B cell (primary cell): ENCODE data around the gene MAU2. TPM values are rescaled to one million over a fixed set of nuclear protein-coding genes. Genes with fewer than 3 reads are reported as not detected.

Experiments used
- ATAC-seq: fragments of 200-7000 bp; cut with Tn5 transposase; one replicate; pipeline ENCODE4 v1.10.0; 2021; ENCODE audit warnings: low read depth, mild to moderate bottlenecking, moderate number of reproducible peaks, moderate library complexity
- CTCF ChIA-PET: fragments of 350-600 bp; sonication (Branson Sonifier 250); formaldehyde crosslinking; loops from one replicate; lab custom pipeline; 2021; ENCODE audit warnings: antibody characterized with exemption, inconsistent platforms; lab: Charles Lee
- POLR2A ChIA-PET: fragments of 350-600 bp; sonication (Branson Sonifier 250); formaldehyde crosslinking; loops from one replicate; lab custom pipeline; 2021; ENCODE audit warnings: antibody characterized with exemption; lab: Charles Lee
- DNase-seq: peaks from one replicate; pipeline ENCODE4 v3.0.0; 2013
- H2AFZ ChIP-seq: 2 replicates; pipeline ENCODE4 v1.6.1; 2012; ENCODE audit warnings: mild to moderate bottlenecking, low read depth, low read length; ENCODE audit not compliant: insufficient read depth, poor library complexity, severe bottlenecking
- H3K27ac ChIP-seq, 2 donors: 1 replicate in 1 of 2; 2 replicates in 1 of 2; pipeline ENCODE4 v1.5.1; 2012 to 2013; ENCODE audit warnings: low read length in 2 of 2, mild to moderate bottlenecking in 2 of 2, moderate library complexity in 1 of 2
- H3K27me3 ChIP-seq, 4 experiments: fragments of 200-600 bp in 1 of 4; sonication (generic) in 1 of 4; replicated peaks in 1 of 4; 1 replicate in 2 of 4; 2 replicates in 2 of 4; pipeline versions ENCODE4 v1.6.1 to v1.7.0; 2013 to 2016; ENCODE audit warnings: low read length in 3 of 4, mild to moderate bottlenecking in 2 of 4, mixed read lengths in 1 of 4, moderate library complexity in 1 of 4; ENCODE audit not compliant: insufficient read depth in 4 of 4, control insufficient read depth in 3 of 4; ENCODE audit errors: control extremely low read depth in 1 of 4
- H3K36me3 ChIP-seq, 2 experiments: replicated peaks in 1 of 2; 1 replicate in 1 of 2; 2 replicates in 1 of 2; pipeline versions ENCODE4 v1.6.1 to v1.7.1; 2013; ENCODE audit warnings: low read length in 1 of 2; ENCODE audit not compliant: insufficient read depth in 2 of 2, control insufficient read depth in 1 of 2; ENCODE audit errors: control extremely low read depth in 1 of 2, extremely low read depth in 1 of 2
- H3K4me1 ChIP-seq, 2 donors: fragments of 200-600 bp in 1 of 2; sonication (generic) in 1 of 2; 1 replicate in 1 of 2; 2 replicates in 1 of 2; pipeline versions ENCODE4 v1.5.1 to v1.6.1; 2013 to 2017; ENCODE audit warnings: low read length in 2 of 2; ENCODE audit not compliant: control insufficient read depth in 2 of 2, insufficient read depth in 2 of 2
- H3K4me2 ChIP-seq: replicated peaks from 2 replicates; pipeline ENCODE3; 2012; ENCODE audit warnings: mild to moderate bottlenecking, low read depth, low read length; ENCODE audit not compliant: poor library complexity, severe bottlenecking
- H3K4me3 ChIP-seq, 5 experiments: fragments of 200-600 bp in 1 of 5; sonication (generic) in 1 of 5; 1 replicate in 3 of 5; 2 replicates in 2 of 5; pipeline versions ENCODE4 v1.5.1 to v1.7.0; 2011 to 2016; ENCODE audit warnings: low read length in 4 of 5, mild to moderate bottlenecking in 4 of 5, low read depth in 2 of 5, control low read depth in 1 of 5, moderate library complexity in 1 of 5; ENCODE audit not compliant: insufficient read depth in 1 of 5; ENCODE audit errors: control extremely low read depth in 1 of 5, extremely low read depth in 1 of 5
- H3K79me2 ChIP-seq: fragments of 200-600 bp; sonication (generic); one replicate; pipeline ENCODE4 v1.6.0; 2016; ENCODE audit warnings: low read length; ENCODE audit not compliant: control insufficient read depth, insufficient read depth
- H3K9ac ChIP-seq: fragments of 200-600 bp; sonication (generic); 2 replicates; pipeline ENCODE4 v1.6.1; 2017; ENCODE audit warnings: mild to moderate bottlenecking, low read length, moderate library complexity
- H3K9me3 ChIP-seq, 3 donors: one replicate each; pipeline versions ENCODE4 v1.6.1 to v1.7.1; 2013; ENCODE audit warnings: low read length in 2 of 3; ENCODE audit not compliant: control insufficient read depth in 2 of 3, insufficient read depth in 1 of 3; ENCODE audit errors: control extremely low read depth in 1 of 3
- H4K20me1 ChIP-seq: 2 replicates; pipeline ENCODE4 v1.6.0; 2012; ENCODE audit warnings: mild to moderate bottlenecking, low read length; ENCODE audit not compliant: insufficient read depth, control insufficient read depth, poor library complexity, severe bottlenecking
- H3K27ac Mint-ChIP-seq: one replicate; pipeline ENCODE4 v1.8.0; 2021; ENCODE audit warnings: mixed read lengths
- H3K27me3 Mint-ChIP-seq: one replicate; pipeline ENCODE4 v1.8.0; 2021; ENCODE audit warnings: mixed read lengths
- H3K4me1 Mint-ChIP-seq: one replicate; pipeline ENCODE4 v1.8.0; 2021; ENCODE audit warnings: mixed read lengths
- H3K4me3 Mint-ChIP-seq: one replicate; pipeline ENCODE4 v1.8.0; 2021; ENCODE audit warnings: mixed read lengths
- H3K9me3 Mint-ChIP-seq: one replicate; pipeline ENCODE4 v1.8.0; 2022; ENCODE audit warnings: mixed read lengths; ENCODE audit not compliant: insufficient read depth
- CTCF ChIP-seq: fragments of 200-600 bp; IDR thresholded peaks from one replicate; pipeline ENCODE4 v1.8.0; 2022; ENCODE audit warnings: antibody characterized with exemption, mild to moderate bottlenecking
- EZH2 ChIP-seq: IDR thresholded peaks from 2 replicates; pipeline ENCODE4 v1.6.1; 2012; ENCODE audit warnings: borderline replicate concordance, low read depth, mild to moderate bottlenecking, moderate library complexity, low read length; ENCODE audit not compliant: insufficient read depth, poor library complexity, severe bottlenecking
- WGBS: methylation state at CpG from one replicate; pipeline ENCODE4 v1.1.5; 2013; ENCODE audit warnings: missing lambda C conversion rate; ENCODE audit not compliant: insufficient coverage; 5-methylcytosine and 5-hydroxymethylcytosine counted together
- intact Hi-C: fragments of 100-400 bp; cut with micrococcal nuclease; formaldehyde crosslinking; loops from one replicate; pipeline ENCODE4 v1.10.0; 2022
- polyA plus RNA-seq: library from polyadenylated mRNA; depleted of rRNA; stranded (reverse); fragments of >200 nt; gene quantifications from 2 replicates; pipeline ENCODE4 v1.2.3, GENCODE V29; 2012
- total RNA-seq, 2 donors: library from RNA; stranded (reverse); fragments of 120-200 nt in 1 of 2; gene quantifications; 1 replicate in 1 of 2; 2 replicates in 1 of 2; pipeline versions ENCODE4 v1.2.3 to v1.2.4, GENCODE V29; 2013 to 2022

Gene MAU2
- total and polyA plus RNA-seq, 2 donors (not counting 1 experiment from before 2014, with no cell fraction given): 87.7 to 199 TPM

DNA sequence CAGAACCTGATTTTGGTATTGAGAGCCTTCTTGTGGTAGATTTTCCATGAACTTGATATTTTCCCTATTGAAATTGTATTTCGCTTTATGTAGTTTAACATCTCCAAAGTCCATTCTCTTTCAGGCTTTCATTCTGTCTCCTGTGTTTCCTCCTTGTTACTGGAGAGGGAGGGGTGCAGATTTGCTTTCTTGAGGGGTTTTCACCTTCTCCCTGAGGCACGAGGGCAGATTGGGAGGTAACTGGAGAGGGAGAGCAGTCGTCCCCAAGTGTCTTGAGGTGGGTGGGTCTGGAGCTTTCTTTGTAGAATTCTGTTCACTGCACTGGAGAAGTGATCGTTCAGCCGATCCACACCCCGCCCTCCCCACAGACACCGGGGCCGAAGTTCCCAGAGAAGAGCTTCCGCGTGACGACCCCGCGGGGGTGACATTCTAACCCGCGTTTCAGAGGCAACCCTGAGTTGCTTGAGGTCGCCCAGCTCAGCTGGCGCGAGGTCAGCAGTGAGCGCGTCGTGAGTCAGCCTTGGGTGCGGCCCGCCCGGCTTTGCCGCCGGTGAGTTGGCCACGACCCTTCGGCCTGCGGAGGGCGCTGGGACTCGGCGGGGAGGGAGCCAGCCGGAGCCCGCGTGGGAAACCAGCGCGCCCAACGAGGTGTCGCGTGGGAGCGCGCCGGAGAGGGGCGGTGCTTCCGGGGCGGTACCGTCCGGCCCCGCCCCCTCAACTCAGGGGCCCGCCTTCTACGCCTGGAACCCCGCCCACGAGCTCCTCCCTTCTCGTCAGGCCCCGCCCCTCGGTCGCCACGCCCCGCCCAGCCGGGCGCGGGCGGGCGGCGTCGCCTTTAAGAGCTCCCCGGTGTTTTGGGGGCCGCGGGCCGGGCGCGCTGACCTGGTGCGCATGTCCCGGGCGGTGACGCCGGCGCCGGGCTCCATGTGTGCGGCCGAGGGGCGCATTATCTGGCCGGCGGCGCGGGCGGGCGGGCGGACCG lies 84.5 kb downstream of the MAU2 start, which contains the start of gene GATAD2A:
GATAD2A (plus strand) TSS at position 797 of the 982 bp plus-strand sequence. CDS start 59,671 bp downstream, outside the sequence.
- Histone ChIP-seq H3K4me1 (peaks cover 32 to 37% of the 10 kb centered on the region in 2 donors), H3K4me3 (peak within 1 kb of the TSS; percentile 55 to 86 (median 70)), H2AFZ (peak within 1 kb of the TSS; percentile 76), H3K4me2 (peak within 1 kb of the TSS; percentile 88), H3K79me2 (peaks cover 69% of the 10 kb centered on the region), H3K27ac (peak within 1 kb of the TSS; percentile 55 to 77), H3K36me3 (no peaks in the 10 kb centered on the region), H3K9ac (peak within 1 kb of the TSS; percentile 69), H3K9me3 (peaks cover 0 to 3% (median 0%) of the 10 kb centered on the region in 3 donors), H4K20me1 (peaks cover 34% of the 10 kb centered on the region), H3K27me3 (no peaks in the 10 kb centered on the region)
- Mint-ChIP-seq H3K4me3 (peak within 1 kb of the TSS; percentile 91), H3K9me3 (no peaks in the 10 kb centered on the region), H3K4me1 (peaks cover 39% of the 10 kb centered on the region), H3K27me3 (no peaks in the 10 kb centered on the region), H3K27ac (peak within 1 kb of the TSS; percentile 92)
- ATAC-seq (peak; percentile 88), DNase-seq (peak; percentile 96)
- CTCF ChIA-PET: interaction anchor here (0.6 to 8.4 kb wide), 18 partner anchors 8 to 247 kb away, joined by 3 to 91 read pairs (median 4); no protein-coding TSS in a partner anchor
- POLR2A ChIA-PET: interaction anchor here (0.9 to 2.8 kb wide), 9 partner anchors 9 to 111 kb away, joined by 3 to 45 read pairs (median 4); no protein-coding TSS in a partner anchor
- intact Hi-C loops: loop anchor here (1.0 to 5.0 kb wide), 11 partner anchors 20 to 258 kb away; partner anchors contain the start of genes ATP13A1, BORCS8, MAU2 and NDUFA13
- under 1% methylated on average over 87 of the region's 90 CpGs for WGBS
- TF ChIP-seq EZH2 (no peak), CTCF (peak; percentile 38)
